NOMO-1 (cell line): ENCODE results near the gene LRRC58.
A peak's percentile ranks its signal among the peaks of the same experiment; 100 is the strongest.
"Not testable (repeated sequence)": the region's sequence is repeated elsewhere in the genome, so short reads cannot be mapped to it uniquely, and the experiment has no call there.

Source experiments
- DNase-seq, 2 experiments: peaks; one replicate each; lab custom pipeline; 2025; ENCODE audit not compliant: unreplicated experiment in 2 of 2; lab: John Stamatoyannopoulos, UW

The LRRC58 gene

DNA sequence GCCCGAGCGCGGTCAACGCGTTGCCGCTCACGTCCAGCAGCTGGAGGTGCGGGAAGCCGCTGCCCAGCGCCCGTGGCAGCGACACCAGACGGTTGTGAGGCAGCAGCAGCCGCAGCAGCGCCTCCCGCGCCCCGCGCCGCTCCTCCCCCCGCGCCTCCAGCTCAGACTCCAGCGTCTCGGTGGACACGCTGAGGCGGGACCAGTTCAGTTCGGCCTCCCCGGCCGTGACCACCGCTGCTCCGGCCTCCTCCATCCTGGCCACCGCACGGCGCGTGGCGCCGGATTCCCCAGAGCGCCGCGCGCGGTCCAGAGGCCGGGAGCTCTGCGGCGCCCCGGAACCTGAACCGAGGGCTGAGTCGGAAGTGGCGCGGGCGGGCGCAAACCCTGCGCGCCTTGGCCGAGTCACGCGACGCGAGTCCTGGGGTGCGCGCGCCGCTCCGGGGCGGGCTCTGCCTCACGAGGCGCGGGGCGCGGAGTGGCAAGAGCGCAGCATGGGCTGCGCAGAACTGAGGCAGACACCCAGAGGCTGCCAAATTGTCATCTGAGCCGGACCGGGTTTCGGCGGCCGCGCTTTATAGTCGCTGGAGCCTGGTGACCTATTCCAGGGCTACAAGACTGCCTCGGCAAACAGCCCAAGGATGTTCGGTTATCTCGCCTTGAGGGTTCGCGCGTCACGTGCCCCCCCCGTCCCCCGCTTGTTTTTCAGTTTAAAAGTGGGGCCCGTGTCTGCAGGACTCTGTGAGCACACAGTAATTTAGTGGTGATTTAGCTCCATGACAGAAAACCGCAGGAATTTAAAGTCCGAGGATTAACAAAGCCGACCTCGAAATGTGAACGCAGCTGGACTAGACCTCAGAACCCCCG, at the start of gene LRRC58:
Gene LRRC58, minus strand, starts transcription at position 364 of the 864 bp plus-strand sequence. Its CDS starts 111 bp downstream, at position 253.
- peak; percentile 72 to 90 for DNase-seq

DNA sequence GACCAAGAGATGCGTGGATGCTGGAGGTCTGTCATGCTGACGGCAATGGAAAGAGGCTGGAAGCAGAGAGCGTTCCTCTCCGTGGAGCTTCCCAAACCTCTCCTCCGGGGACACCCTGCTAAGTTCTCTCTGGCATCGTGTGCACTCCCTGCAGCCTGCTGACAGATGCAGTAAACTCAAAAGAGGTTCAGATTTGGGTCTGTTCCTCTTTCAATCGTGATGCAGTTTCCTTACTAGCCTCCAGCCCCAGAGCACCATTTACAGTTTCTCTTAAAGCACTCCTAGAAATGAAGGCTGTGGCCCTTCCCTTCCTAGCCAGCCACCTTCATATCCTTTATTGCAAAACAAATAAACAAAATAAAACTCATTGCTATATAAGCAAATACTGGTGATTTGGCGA, 47.3 kb upstream of the LRRC58 start:
- DNase-seq: peak; percentile 52 to 67

GRCh38 chr3:120394347-120394746, 45.2 kb upstream of the LRRC58 start:
- no peak for DNase-seq

- no peak for DNase-seq
Observed at GRCh38 chr3:120393761-120394160, 44.6 kb upstream of the LRRC58 start.

GRCh38 chr3:120393243-120393642, 44.1 kb upstream of the LRRC58 start:
- no peak for DNase-seq

DNA sequence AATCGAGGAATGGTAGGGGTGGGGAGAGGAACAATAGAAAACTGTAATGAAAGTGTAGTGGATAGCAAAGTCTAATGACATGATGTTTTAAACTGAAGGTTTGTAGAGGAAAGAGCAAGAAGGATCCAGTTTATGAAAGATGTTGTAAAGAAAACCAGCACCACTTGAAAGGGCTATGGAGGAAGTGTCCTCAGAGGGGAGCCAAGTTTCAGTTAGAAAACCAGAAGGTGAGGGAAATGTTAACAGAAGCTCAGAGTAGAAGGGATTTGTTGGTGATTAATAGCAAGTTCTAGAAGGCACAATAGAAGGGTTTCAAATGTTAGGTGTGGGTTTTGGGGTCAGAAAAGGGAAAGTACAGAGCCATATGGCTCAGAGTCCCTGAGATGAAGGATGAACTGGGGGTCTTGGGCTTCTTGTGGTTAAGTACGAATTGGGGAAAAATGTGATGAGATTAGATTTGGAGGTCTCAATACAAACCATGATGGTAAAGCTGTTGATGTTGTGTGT, 33.8 kb upstream of the LRRC58 start:
- DNase-seq: no peak

- DNase-seq: no peak
Observed at GRCh38 chr3:120381503-120381902, 32.3 kb upstream of the LRRC58 start.

- not testable (repeated sequence) for DNase-seq
Observed at GRCh38 chr3:120377948-120378347, 28.8 kb upstream of the LRRC58 start.

GRCh38 chr3:120370463-120370862, 21.3 kb upstream of the LRRC58 start:
- DNase-seq: no peak

DNA sequence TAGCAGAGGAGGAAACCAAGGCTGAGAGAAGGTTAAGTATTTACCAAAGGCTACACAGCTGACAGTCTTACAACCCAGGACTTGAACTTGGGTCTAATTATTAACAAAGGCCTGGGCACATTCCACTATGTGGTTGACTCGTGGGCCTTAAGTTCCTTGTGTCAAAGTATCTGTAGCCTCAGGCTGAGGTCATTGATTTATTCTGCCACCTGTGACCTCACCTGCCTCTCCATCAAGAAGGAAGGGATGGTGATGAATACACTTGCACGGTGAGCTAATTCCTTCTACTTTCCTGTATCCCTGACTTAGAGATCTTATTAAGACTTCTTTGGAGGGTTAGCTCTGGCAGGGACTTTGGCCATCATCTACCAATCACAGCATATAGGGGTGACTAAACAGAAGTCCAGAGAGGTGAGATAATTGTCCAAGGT, 19.9 kb upstream of the LRRC58 start:
- DNase-seq: no peak

DNA sequence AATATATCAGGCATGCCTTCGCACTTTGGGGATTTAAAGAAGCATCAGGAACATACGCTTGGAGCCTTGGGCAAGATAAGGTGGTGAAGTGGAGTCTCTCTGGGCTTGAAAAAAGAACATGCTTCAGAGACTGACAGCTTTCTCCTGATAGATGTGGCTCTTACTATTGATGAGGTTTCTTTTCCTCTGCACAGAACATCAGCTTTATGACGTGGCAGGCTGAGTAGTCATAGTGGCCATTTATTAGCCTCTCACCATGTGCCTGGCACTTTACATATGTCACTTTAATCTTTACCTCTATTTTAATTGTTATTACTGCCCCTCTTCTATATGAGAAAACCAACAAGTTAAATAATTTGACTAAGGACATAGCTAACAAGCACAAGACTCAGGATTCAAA, 19.0 kb upstream of the LRRC58 start:
- no peak for DNase-seq

- no peak for DNase-seq
Observed at GRCh38 chr3:120364821-120365220, 15.7 kb upstream of the LRRC58 start.

DNA sequence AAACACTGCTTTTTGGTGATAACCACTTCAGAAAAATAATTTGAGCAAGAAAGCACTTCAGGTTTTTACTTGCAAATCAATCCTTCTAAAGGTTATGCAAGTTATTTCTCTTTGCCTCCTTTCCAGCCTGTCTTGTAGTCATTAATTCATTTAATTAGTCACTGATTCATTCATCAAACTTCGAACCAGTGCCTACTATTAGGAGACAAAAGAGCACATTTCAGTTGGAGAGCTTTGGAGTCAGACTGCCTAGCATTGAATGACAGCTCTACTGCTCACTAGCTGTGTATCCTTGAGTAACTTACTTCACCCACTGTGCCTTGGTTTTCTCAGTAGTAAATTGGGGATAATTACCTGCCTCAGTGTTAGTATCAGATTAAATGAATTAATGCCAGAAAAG, 14.9 kb upstream of the LRRC58 start:
- DNase-seq: no peak

- no peak for DNase-seq
Observed at GRCh38 chr3:120357807-120358206, 8.7 kb upstream of the LRRC58 start.

DNA sequence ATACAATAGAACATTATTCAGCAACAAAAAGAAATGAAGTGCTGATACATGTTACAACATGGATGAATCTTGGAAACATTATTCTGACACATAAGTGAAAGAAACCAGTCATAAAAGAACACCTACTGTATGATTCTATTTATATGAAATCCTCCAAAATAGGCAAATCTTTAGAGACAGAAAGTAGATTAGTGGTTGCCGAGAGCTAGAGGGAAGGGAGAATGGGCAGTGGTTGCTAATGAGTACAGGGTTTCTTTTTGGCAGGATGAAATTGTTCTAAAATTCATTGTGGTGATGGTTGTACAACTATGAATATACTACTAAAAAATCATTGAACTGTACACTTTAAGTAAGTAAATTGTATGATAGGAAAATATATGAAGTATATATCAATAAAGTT, 6.3 kb upstream of the LRRC58 start:
- no peak for DNase-seq

GRCh38 chr3:120353463-120353862, 4.3 kb upstream of the LRRC58 start:
- DNase-seq: peak in 1 of 2 experiments; percentile 15

DNA sequence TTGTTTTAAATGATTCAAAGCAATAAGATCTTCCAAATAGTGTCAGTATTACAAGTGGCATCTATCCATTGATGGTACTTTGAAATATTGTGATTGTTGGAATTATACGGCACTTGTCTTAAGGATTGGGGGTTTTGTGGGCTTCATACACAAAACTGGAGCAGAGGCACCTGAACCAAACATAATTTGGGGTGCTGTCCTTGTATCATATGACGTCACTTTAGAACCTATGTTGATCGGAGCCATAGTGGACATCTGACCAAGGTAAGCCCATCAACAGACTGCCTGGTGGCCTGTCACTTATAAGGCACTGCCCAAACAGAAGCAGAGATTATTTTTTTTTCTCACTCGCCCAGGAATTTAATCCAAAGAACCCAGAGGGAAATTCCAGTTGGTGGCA, 2.9 kb upstream of the LRRC58 start:
- DNase-seq: no peak

DNA sequence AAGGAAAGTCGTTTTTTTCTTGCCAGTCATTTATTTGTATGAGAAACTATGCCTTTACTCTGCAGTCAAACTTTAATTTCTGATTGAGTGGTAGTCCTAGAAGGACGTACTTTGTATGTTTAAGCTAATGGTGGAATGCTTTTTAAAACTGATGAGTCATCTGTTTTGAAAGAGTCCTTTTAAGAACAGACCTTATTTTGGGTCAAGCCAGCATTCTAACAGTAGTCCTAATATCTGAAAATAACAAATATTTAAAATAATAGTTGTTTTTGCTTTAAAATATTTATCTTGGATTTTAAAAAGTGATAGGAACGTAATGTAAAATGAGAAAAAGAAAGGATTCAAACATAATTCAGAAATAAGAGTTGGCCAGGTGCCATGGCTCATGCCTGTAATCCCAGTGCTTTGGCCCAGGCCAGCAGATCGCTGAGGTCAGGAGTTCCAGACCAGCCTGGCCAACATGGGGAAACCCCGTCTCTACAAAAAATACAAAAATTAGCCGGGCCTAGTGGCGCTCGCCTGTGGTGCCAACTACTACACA, 1.3 kb upstream of the LRRC58 start:
- peak in 1 of 2 experiments; percentile 31 for DNase-seq

DNA sequence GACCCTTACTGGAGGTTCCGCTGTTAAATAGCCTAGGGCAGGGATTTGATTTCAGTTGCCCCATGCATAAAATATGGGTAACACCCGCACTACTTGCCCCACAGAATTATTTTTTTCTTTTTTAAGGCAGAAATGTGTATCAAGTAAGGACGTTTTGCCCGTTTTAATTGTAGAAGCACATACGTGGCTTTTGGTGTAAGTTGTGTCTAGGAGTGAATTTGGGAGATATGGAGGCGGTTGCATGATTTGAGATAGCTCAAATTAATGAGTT, 636 bp upstream of the LRRC58 start:
- DNase-seq: no peak

GRCh38 chr3:120348065-120348990, 826 bp downstream of the LRRC58 start:
- peak; percentile 63 to 67 for DNase-seq

- no peak for DNase-seq
Observed at GRCh38 chr3:120344349-120344748, 4.8 kb downstream of the LRRC58 start.
